GM21526 (cell line): ENCODE results near the gene JRKL.

Source experiments
- ATAC-seq: cut with Tn5 transposase; IDR thresholded peaks from one replicate; pipeline ENCODE4 v1.9.1; 2021; ENCODE audit warnings: moderate library complexity; ENCODE audit not compliant: unreplicated experiment, low FRiP score

The JRKL gene

GRCh38 chr11:96389720-96390487 lies at the start of gene JRKL, which contains the start of gene CCDC82:
JRKL (plus strand) TSS chr11:96390013; CDS start chr11:96390650, 637 bp downstream.
CCDC82 (minus strand) TSS chr11:96389912; CDS start chr11:96384747, 5,165 bp downstream.
- peak; percentile 91 for ATAC-seq

- no peak for ATAC-seq
Observed at GRCh38 chr11:96340555-96340885, 49.3 kb upstream of the JRKL start.

- peak; percentile 30 for ATAC-seq
Observed at GRCh38 chr11:96341211-96342013, 48.4 kb upstream of the JRKL start.

GRCh38 chr11:96342014-96342960 lies 47.5 kb upstream of the JRKL start:
- no peak for ATAC-seq

GRCh38 chr11:96342961-96343711 lies 46.7 kb upstream of the JRKL start, which contains the start of gene MAML2:
MAML2 (minus strand) TSS chr11:96343195; CDS start chr11:96341895, 1,300 bp downstream.
- ATAC-seq, result peak; percentile 85

- no peak for ATAC-seq
Observed at GRCh38 chr11:96356848-96357247, 33.0 kb upstream of the JRKL start.

GRCh38 chr11:96357794-96358193 lies 32.0 kb upstream of the JRKL start:
- no peak for ATAC-seq

- ATAC-seq, result no peak
Observed at GRCh38 chr11:96358321-96358720, 31.5 kb upstream of the JRKL start.

- ATAC-seq, result no peak
Observed at GRCh38 chr11:96361778-96362177, 28.0 kb upstream of the JRKL start.

GRCh38 chr11:96365493-96365892 lies 24.3 kb upstream of the JRKL start:
- no peak for ATAC-seq

- ATAC-seq, result no peak
Observed at GRCh38 chr11:96366024-96366423, 23.8 kb upstream of the JRKL start.

GRCh38 chr11:96367342-96367741 lies 22.5 kb upstream of the JRKL start:
- no peak for ATAC-seq

GRCh38 chr11:96373826-96374225 lies 16.0 kb upstream of the JRKL start:
- no peak for ATAC-seq

- ATAC-seq, result no peak
Observed at GRCh38 chr11:96376796-96377195, 13.0 kb upstream of the JRKL start.

GRCh38 chr11:96384156-96384555 lies 5.7 kb upstream of the JRKL start:
- no peak for ATAC-seq

- ATAC-seq, result no peak
Observed at GRCh38 chr11:96385187-96385586, 4.6 kb upstream of the JRKL start.

- ATAC-seq, result peak; percentile 53
Observed at GRCh38 chr11:96388891-96389719, 708 bp upstream of the JRKL start.

- no peak for ATAC-seq
Observed at GRCh38 chr11:96390488-96390792, 627 bp downstream of the JRKL start.

GRCh38 chr11:96391698-96392307 lies 2.0 kb downstream of the JRKL start:
- no peak for ATAC-seq
